ENCODE data around the gene MAP3K8. TPM values are rescaled to one million over a fixed set of nuclear protein-coding genes. Genes with fewer than 3 reads are reported as not detected.

MAP3K8 gene
- total and polyA plus RNA-seq, 2 donors (not counting 1 experiment from before 2014, with no cell fraction given), result 97.0 to 99.2 TPM

DNA sequence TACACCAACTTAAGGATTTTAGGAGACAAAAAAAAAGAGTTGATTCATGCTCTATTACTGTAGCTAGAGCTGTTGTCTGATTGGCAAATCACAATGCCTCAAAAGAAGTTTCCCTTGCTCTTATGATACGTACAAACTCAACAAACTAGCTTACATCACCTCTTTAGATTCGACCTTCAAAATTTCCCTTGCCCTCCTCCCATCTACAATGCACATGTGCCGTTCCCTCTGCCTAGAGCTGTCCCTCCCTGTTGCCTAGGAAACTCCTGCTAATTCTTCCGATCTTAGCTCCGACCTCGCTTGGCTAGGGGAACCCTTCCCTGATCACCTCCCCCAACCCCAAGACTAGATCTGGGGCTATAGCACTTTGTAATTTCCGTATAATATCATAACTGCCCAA, 55.4 kb downstream of the MAP3K8 start:
- Histone ChIP-seq H3K36me3 (replicated peaks in 1 of 2; ENCODE audit: control extremely low read depth in 1 of 2, control insufficient read depth in 1 of 2, extremely low read depth in 1 of 2, insufficient read depth in 2 of 2, low read length in 1 of 2) (no peaks in the 10 kb centered on the region), H3K4me1 (ENCODE audit: control insufficient read depth in 2 of 2, insufficient read depth in 2 of 2, low read length in 2 of 2) (peaks cover 72 to 80% of the 10 kb centered on the region in 2 donors), H3K79me2 (ENCODE audit: control insufficient read depth, insufficient read depth, low read length) (no peaks in the 10 kb centered on the region), H2AFZ (ENCODE audit: insufficient read depth, low read depth, low read length, poor library complexity, severe bottlenecking) (no peak overlapping the region), H3K4me3 (ENCODE audit: control extremely low read depth in 1 of 5, extremely low read depth in 1 of 5, insufficient read depth in 1 of 5, low read depth in 2 of 5, low read length in 4 of 5) (no peak overlapping the region), H3K9me3 (ENCODE audit: control extremely low read depth in 1 of 3, control insufficient read depth in 2 of 3, insufficient read depth in 1 of 3, low read length in 2 of 3) (no peaks in the 10 kb centered on the region), H3K27me3 (replicated peaks in 1 of 4; ENCODE audit: control extremely low read depth in 1 of 4, control insufficient read depth in 3 of 4, insufficient read depth in 4 of 4, low read length in 3 of 4) (no peaks in the 10 kb centered on the region), H3K9ac (ENCODE audit: low read length) (no peak overlapping the region), H3K4me2 (replicated peaks; ENCODE audit: low read depth, low read length, poor library complexity, severe bottlenecking) (peak overlapping the region; percentile 72), H4K20me1 (ENCODE audit: control insufficient read depth, insufficient read depth, low read length, poor library complexity, severe bottlenecking) (no peaks in the 10 kb centered on the region), H3K27ac (ENCODE audit: low read length in 2 of 2) (peak overlapping the region; percentile 70 to 88)
- TF ChIP-seq EZH2 (IDR thresholded peaks at IDR 0.05; ENCODE audit: borderline replicate concordance, insufficient read depth, low read depth, low read length, poor library complexity, severe bottlenecking), result no peak
- TF ChIP-seq, protein P1, sequence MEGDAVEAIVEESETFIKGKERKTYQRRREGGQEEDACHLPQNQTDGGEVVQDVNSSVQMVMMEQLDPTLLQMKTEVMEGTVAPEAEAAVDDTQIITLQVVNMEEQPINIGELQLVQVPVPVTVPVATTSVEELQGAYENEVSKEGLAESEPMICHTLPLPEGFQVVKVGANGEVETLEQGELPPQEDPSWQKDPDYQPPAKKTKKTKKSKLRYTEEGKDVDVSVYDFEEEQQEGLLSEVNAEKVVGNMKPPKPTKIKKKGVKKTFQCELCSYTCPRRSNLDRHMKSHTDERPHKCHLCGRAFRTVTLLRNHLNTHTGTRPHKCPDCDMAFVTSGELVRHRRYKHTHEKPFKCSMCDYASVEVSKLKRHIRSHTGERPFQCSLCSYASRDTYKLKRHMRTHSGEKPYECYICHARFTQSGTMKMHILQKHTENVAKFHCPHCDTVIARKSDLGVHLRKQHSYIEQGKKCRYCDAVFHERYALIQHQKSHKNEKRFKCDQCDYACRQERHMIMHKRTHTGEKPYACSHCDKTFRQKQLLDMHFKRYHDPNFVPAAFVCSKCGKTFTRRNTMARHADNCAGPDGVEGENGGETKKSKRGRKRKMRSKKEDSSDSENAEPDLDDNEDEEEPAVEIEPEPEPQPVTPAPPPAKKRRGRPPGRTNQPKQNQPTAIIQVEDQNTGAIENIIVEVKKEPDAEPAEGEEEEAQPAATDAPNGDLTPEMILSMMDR (IDR thresholded peaks at IDR 0.05), result no peak
- H3K4me1 Mint-ChIP-seq, result peaks cover 70% of the 10 kb centered on the region
- ChIA-PET CTCF (interaction anchor here (1.0 to 1.9 kb wide), 4 partner anchors 9 to 74 kb away, joined by 3 to 7 read pairs (median 4); no protein-coding TSS in a partner anchor), POLR2A (interaction anchor here (1.0 kb wide), 1 partner anchor 13 kb away, joined by 4 read pairs; no protein-coding TSS in a partner anchor)
- H3K27me3 Mint-ChIP-seq, result no peaks in the 10 kb centered on the region
- WGBS (ENCODE audit: insufficient coverage), result 77% methylated on average over 7 of the region's 7 CpGs
- H3K9me3 Mint-ChIP-seq (ENCODE audit: insufficient read depth), result no peaks in the 10 kb centered on the region
- no peak for DNase-seq
- ATAC-seq (ENCODE audit: low read depth), result no peak
- intact Hi-C loops (cut with micrococcal nuclease), result loop anchor here (2.0 kb wide), 2 partner anchors 13 to 21 kb away; no protein-coding TSS in a partner anchor
- peak overlapping the region; percentile 87 for H3K27ac Mint-ChIP-seq
- H3K4me3 Mint-ChIP-seq, result peak overlapping the region; percentile 56

GRCh38 chr10:30490289-30491000, 56.5 kb downstream of the MAP3K8 start:
- no peaks in the 10 kb centered on the region for H4K20me1 ChIP-seq (ENCODE audit: control insufficient read depth, insufficient read depth, low read length, poor library complexity, severe bottlenecking)
- peak overlapping the region; percentile 72 for H3K4me2 ChIP-seq (replicated peaks; ENCODE audit: low read depth, low read length, poor library complexity, severe bottlenecking)
- Mint-ChIP-seq H3K27me3 (no peaks in the 10 kb centered on the region), H3K27ac (peak overlapping the region; percentile 92), H3K4me1 (peaks cover 78% of the 10 kb centered on the region), H3K9me3 (ENCODE audit: insufficient read depth) (no peaks in the 10 kb centered on the region), H3K4me3 (peak overlapping the region; percentile 79)
- peak; percentile 15 for ATAC-seq (ENCODE audit: low read depth)
- H3K9me3 ChIP-seq (ENCODE audit: control extremely low read depth in 1 of 3, control insufficient read depth in 2 of 3, insufficient read depth in 1 of 3, low read length in 2 of 3), result no peaks in the 10 kb centered on the region
- intact Hi-C loops (cut with micrococcal nuclease), result loop anchor here (5.0 kb wide), 2 partner anchors 33 to 37 kb away; no protein-coding TSS in a partner anchor
- TF ChIP-seq EZH2 (IDR thresholded peaks at IDR 0.05; ENCODE audit: borderline replicate concordance, insufficient read depth, low read depth, low read length, poor library complexity, severe bottlenecking), result no peak
- TF ChIP-seq, protein P1 (IDR thresholded peaks at IDR 0.05), result no peak
- ChIA-PET POLR2A (no interaction called here), CTCF (interaction anchor here (1.5 to 2.0 kb wide), 3 partner anchors 23 to 43 kb away, joined by 4 to 9 read pairs (median 6); no protein-coding TSS in a partner anchor)
- peak overlapping the region; percentile 64 for H2AFZ ChIP-seq (ENCODE audit: insufficient read depth, low read depth, low read length, poor library complexity, severe bottlenecking)
- H3K79me2 ChIP-seq (ENCODE audit: control insufficient read depth, insufficient read depth, low read length), result no peaks in the 10 kb centered on the region
- H3K27ac ChIP-seq (ENCODE audit: low read length in 2 of 2), result peak overlapping the region; percentile 69 to 88
- H3K27me3 ChIP-seq (replicated peaks in 1 of 4; ENCODE audit: control extremely low read depth in 1 of 4, control insufficient read depth in 3 of 4, insufficient read depth in 4 of 4, low read length in 3 of 4), result no peaks in the 10 kb centered on the region
- H3K36me3 ChIP-seq (replicated peaks in 1 of 2; ENCODE audit: control extremely low read depth in 1 of 2, control insufficient read depth in 1 of 2, extremely low read depth in 1 of 2, insufficient read depth in 2 of 2, low read length in 1 of 2), result no peaks in the 10 kb centered on the region
- H3K9ac ChIP-seq (ENCODE audit: low read length), result peak overlapping the region; percentile 50
- H3K4me3 ChIP-seq (ENCODE audit: control extremely low read depth in 1 of 5, extremely low read depth in 1 of 5, insufficient read depth in 1 of 5, low read depth in 2 of 5, low read length in 4 of 5), result peak overlapping the region in 3 of 5 experiments; percentile 11 to 47 (median 11)
- WGBS (ENCODE audit: insufficient coverage), result 78% methylated on average over 3 of the region's 9 CpGs
- DNase-seq, result no peak
- peaks cover 83 to 90% of the 10 kb centered on the region in 2 donors for H3K4me1 ChIP-seq (ENCODE audit: control insufficient read depth in 2 of 2, insufficient read depth in 2 of 2, low read length in 2 of 2)

Measured in B cell (primary cell).